ENCODE results near the gene G3BP2.
A peak's percentile ranks its signal among the peaks of the same experiment; 100 is the strongest.
"Not testable (repeated sequence)": the region's sequence is repeated elsewhere in the genome, so short reads cannot be mapped to it uniquely, and the experiment has no call there.

G3BP2 gene

DNA sequence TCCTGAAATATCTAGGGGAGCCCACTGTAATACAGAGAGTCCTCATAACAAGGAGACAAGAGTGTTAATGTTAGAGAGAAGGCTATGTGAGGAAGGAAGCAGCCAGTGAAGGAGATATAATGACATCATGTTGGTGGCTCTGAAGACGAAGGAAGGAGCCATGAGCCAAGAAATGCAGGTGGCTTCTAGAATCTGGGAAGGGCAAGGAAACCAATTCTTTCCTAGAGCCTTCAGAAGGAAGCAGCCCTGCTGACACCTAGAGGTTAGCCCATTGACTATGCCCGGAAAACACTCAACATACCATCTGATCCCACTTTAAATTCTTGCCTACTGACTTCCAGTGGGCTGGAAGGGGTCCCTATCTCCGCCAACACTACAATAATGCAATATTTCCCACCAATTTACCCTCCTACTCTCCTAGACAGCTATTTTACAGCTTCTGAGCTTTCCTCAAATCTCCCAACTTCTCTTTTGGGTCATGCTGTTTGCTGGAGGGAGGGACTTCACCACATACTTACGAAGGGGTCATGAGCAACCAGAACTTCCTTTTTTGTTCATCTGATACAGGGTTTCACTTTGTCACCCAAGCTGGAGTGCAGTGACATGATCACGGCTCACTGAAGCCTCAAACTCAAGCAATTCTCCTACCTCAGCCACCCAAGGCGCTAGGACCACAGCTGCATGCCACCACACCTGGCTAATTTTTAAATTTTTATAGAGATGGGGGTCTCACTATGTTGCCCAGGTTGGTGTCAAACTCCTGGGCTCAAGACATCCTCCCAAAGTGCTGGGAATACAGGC, 25.2 kb upstream of the G3BP2 start:
- H3K27me3 Mint-ChIP-seq = no peaks in the 10 kb centered on the region
- H3K4me3 Mint-ChIP-seq = peak overlapping the region; percentile 18
- H3K27ac Mint-ChIP-seq = peak overlapping the region; percentile 76
- peaks cover 42% of the 10 kb centered on the region for H3K4me1 Mint-ChIP-seq (ENCODE audit: low read depth)
- H3K9me3 Mint-ChIP-seq (ENCODE audit: low read depth) = no peaks in the 10 kb centered on the region
- H3K36me3 Mint-ChIP-seq = peaks cover 7% of the 10 kb centered on the region

DNA sequence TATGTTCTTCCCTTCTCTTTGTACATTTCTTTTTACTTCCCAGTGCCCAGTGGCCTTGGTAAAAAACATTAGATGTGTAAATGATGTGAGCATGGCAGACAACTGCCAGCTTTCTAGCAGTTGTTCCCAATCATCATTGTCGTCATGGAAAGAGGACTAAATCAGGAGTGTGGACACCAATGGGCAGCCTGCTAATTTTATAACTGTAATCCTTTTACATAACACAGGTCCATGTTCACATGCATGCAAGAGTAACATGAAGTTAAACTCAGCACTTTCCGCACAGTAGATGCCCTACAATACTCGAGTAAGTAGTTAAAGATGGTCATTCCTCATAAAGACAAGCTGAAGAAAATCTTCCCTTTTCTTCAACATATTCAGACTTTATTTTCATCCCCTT, 23.4 kb upstream of the G3BP2 start:
- Mint-ChIP-seq H3K36me3 (peaks cover 7% of the 10 kb centered on the region), H3K4me1 (ENCODE audit: low read depth) (peaks cover 42% of the 10 kb centered on the region), H3K9me3 (ENCODE audit: low read depth) (no peaks in the 10 kb centered on the region), H3K27me3 (no peaks in the 10 kb centered on the region), H3K4me3 (no peak overlapping the region), H3K27ac (no peak overlapping the region)

DNA sequence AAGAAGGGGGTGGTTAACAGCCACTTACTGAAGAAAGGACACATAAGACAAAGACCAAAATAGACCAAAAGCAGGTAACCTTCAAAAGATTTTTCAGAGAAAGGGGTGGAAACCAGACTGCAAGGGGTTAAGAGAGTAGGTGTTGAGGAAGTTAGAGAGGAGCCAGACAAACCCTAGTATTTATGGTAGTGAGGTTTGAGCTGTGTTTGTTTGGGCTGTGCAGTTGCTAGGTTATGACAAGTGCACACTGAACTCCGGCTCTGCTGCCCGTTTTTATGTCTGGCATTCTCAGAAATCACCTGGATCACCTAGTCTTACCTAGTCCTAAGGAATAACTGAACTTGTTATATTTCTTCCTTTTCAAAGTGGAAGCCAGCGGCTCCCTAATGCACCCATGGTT, 22.9 kb upstream of the G3BP2 start:
- Mint-ChIP-seq H3K27ac (peak overlapping the region; percentile 28), H3K9me3 (ENCODE audit: low read depth) (no peaks in the 10 kb centered on the region), H3K4me3 (peak overlapping the region; percentile 20), H3K36me3 (peaks cover 7% of the 10 kb centered on the region), H3K4me1 (ENCODE audit: low read depth) (peaks cover 42% of the 10 kb centered on the region), H3K27me3 (no peaks in the 10 kb centered on the region)

DNA sequence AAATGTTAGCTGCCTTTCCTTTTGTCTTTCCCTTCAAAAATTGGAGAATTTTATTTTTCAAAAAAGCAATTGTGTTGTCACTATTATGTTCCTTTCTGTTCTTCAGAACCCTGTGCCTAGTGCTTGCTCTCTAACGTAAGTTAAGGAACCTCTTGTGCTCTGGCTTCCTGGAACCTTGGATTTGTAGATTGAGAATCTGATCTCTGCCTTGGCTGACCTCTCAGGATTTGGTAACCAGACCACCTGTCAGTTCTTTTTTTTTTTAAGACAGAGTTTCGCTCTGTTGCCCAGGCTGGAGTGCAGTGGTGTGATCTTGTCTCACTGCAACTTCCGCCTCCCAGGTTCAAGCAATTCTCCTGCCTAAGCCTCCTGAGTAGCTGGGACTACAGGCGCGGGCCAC, 18.9 kb upstream of the G3BP2 start:
- H3K9me3 Mint-ChIP-seq (ENCODE audit: low read depth); H3K27ac Mint-ChIP-seq; H3K36me3 Mint-ChIP-seq; H3K4me3 Mint-ChIP-seq; H3K27me3 Mint-ChIP-seq: not testable (repeated sequence)
- peaks cover 35% of the 10 kb centered on the region for H3K4me1 Mint-ChIP-seq (ENCODE audit: low read depth)

DNA sequence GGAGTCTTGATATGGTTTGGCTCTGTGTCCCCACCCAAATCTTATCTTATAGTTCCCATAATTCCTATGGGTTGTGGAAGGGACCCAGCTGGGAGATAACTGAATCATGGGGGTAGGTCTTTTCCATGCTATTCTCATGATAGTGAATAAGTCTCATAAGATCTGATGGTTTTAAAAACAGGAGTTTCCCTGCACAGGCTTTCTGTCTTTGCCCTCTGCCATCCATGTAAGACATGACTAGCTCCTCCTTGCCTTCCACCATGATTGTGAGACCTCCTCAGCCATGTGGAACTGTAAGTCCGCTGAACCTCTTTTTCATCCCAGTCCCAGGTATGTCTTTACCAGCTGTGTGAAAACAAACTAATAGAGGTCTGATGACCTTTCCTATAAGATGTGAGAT, 13.9 kb upstream of the G3BP2 start:
- not testable (repeated sequence) for H3K9me3 Mint-ChIP-seq (ENCODE audit: low read depth); H3K36me3 Mint-ChIP-seq; H3K27me3 Mint-ChIP-seq
- H3K4me1 Mint-ChIP-seq (ENCODE audit: low read depth) = peaks cover 42% of the 10 kb centered on the region
- H3K27ac Mint-ChIP-seq = peak overlapping the region; percentile 61
- H3K4me3 Mint-ChIP-seq = peak overlapping the region; percentile 39

DNA sequence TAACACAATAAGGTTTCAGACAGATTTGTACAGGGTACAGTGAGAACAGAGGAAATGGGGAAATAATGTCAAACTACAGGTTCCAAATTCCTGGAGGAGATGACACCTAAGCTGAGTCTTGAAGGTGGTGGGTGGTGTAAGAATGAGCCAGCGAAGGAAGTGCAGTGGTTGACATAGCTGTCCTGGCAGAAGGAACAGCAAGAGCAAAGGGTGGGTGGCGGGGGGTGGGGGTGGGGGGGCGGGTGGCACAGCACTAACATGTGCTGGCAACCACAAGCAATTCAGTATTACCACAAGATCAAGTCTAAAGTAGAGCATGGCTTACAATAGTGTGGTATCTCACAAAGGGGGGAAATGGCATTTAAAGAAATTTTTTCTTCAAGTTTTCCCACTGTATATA, 13.1 kb upstream of the G3BP2 start:
- H3K4me3 Mint-ChIP-seq = peak overlapping the region; percentile 22
- no peaks in the 10 kb centered on the region for H3K9me3 Mint-ChIP-seq (ENCODE audit: low read depth)
- no peaks in the 10 kb centered on the region for H3K27me3 Mint-ChIP-seq
- H3K36me3 Mint-ChIP-seq = peaks cover 3% of the 10 kb centered on the region
- H3K27ac Mint-ChIP-seq = no peak overlapping the region
- peaks cover 45% of the 10 kb centered on the region for H3K4me1 Mint-ChIP-seq (ENCODE audit: low read depth)

DNA sequence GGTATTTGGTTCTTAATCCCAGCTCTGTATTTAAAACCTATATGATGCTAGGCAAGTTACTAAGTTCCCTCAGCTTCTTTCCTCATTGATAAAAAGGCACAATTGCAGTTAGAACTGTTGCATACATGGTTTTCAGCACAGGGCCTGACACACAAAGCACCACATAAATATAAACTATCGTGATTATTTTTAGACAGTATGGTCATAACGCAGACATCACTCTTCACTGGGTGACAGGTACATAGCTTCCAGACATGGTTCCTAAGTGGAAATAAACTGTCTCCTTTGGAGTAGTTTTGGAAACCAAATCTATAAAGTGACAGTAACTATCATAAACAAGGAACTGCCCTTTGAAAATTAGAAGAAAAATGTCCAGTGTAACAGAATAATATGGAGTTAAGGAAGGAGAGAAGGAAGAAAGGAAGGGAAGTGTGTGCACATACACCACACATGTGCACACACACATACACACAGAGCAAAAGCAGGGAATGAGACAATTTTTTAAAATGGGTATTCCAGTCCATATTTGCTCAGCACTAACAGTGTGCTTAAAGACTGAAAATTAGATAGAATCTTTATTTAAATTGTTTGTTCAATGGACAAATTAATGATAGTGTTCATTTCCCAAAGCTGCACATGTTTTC, 12.5 kb upstream of the G3BP2 start:
- Mint-ChIP-seq H3K36me3 (peaks cover 3% of the 10 kb centered on the region), H3K27ac (peak overlapping the region; percentile 10), H3K9me3 (ENCODE audit: low read depth) (no peaks in the 10 kb centered on the region), H3K4me1 (ENCODE audit: low read depth) (peaks cover 45% of the 10 kb centered on the region), H3K27me3 (no peaks in the 10 kb centered on the region), H3K4me3 (peak overlapping the region; percentile 1)

DNA sequence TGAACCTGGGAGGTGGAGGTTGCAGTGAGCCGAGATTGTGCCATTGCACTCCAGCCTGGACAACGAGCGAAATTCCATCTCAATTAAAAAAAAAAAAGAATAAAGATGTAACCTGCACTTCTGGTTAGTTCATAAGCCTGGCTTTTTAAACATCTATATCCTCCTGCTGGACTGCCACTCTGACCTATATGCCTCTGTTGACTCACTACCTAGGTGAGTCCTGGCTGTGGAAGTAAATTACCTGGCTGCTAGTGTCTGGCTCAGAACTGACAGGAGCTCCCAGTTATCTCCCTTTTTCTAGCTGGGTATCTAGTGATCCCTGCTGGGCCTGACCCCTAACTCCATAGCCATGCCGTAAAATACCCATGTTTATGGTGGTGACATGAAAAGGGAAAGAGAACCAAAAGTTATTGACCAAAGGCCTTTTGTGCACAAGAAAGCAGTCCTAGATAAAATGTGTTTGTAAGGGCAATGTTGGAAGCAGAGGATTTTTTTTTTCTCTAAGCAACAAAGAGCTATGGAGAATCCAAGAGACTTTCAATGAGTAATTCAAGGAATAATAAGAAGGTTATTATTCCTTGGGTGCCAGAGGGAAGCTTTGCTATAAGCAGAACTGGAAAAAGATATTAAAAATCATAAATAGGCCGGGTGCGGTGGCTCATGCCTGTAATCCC, 10.4 kb upstream of the G3BP2 start:
- Mint-ChIP-seq H3K27me3 (no peaks in the 10 kb centered on the region), H3K9me3 (ENCODE audit: low read depth) (no peaks in the 10 kb centered on the region), H3K4me1 (ENCODE audit: low read depth) (peaks cover 45% of the 10 kb centered on the region), H3K27ac (peak overlapping the region; percentile 80), H3K36me3 (peaks cover 3% of the 10 kb centered on the region), H3K4me3 (peak overlapping the region; percentile 20)

DNA sequence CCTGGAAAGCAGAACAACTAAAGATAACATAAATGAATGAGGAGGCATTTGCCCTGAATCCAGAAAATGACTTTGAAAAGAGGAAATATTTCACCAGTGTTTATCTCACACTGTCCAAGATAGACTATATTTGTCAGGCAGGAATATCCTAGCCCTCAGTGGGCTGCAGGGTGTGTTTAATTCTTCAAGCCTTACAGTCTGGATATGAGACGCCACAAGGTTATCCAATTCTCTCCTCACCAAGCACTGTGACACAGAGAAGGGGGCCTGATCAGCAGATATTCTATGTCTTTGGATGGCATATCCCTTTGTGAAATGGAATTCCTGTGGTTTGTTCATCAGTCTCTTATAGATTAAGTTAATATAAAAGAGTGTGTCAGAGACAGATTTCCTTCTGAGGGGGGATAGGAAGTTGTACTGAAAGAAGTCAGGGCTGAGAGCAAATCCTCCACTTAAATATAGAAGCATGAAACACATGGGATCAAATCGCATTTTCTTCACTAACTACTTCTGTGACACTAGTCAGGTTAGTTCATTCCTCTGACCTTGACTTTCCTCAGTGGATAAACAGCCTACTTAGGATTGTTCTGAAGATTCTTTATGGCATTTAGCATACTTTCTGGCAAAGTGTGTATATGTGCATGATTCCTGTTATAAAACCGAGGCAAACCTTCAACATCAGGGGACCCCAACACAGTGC, 6.8 kb upstream of the G3BP2 start:
- H3K4me3 Mint-ChIP-seq = no peak overlapping the region
- H3K27ac Mint-ChIP-seq = no peak overlapping the region
- peaks cover 18% of the 10 kb centered on the region for H3K4me1 Mint-ChIP-seq (ENCODE audit: low read depth)
- no peaks in the 10 kb centered on the region for H3K9me3 Mint-ChIP-seq (ENCODE audit: low read depth)
- no peaks in the 10 kb centered on the region for H3K27me3 Mint-ChIP-seq
- H3K36me3 Mint-ChIP-seq = peaks cover 3% of the 10 kb centered on the region

DNA sequence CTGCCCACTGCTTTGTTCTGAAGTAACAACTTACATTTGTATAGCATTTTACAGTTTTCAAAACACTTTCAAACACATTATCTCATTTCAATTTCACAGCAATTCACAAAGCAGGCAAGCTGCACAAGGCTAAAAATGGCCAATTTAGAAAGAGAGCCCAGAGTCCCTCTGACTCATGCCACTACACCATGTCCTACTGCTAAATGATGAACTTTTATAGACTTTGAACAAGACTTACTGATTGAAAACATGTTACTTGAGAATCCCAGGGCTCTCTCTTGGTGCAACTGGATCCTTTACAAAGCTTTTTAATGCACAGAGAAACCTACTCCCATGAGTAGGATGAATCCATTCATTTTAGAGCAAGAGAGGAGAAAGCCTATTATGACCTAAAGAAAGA, 5.8 kb upstream of the G3BP2 start:
- Mint-ChIP-seq H3K36me3 (peaks cover 3% of the 10 kb centered on the region), H3K9me3 (ENCODE audit: low read depth) (no peaks in the 10 kb centered on the region), H3K27me3 (no peaks in the 10 kb centered on the region), H3K4me3 (no peak overlapping the region), H3K27ac (no peak overlapping the region), H3K4me1 (ENCODE audit: low read depth) (peaks cover 21% of the 10 kb centered on the region)

DNA sequence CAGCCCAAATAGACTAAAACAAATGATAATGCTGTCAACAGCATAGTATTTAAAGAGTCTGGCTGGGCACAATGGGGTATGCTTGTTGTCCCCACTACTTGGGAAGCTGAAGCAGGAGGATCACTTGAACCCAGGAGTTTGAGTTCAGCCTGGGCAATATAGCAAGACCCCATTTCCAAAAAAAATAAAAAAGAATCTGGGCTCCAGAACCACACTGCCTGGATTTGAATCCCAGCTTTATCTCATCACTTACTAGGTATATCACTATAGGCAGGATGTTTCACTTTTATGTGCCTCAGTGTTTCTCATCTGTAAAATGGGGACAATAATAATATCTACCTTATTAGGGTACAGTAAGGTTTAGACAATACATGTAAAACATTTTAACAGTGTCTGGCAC, 5.3 kb upstream of the G3BP2 start:
- H3K4me3 Mint-ChIP-seq = no peak overlapping the region
- no peaks in the 10 kb centered on the region for H3K9me3 Mint-ChIP-seq (ENCODE audit: low read depth)
- peaks cover 21% of the 10 kb centered on the region for H3K4me1 Mint-ChIP-seq (ENCODE audit: low read depth)
- H3K27ac Mint-ChIP-seq = no peak overlapping the region
- H3K27me3 Mint-ChIP-seq = no peaks in the 10 kb centered on the region
- H3K36me3 Mint-ChIP-seq = no peaks in the 10 kb centered on the region

DNA sequence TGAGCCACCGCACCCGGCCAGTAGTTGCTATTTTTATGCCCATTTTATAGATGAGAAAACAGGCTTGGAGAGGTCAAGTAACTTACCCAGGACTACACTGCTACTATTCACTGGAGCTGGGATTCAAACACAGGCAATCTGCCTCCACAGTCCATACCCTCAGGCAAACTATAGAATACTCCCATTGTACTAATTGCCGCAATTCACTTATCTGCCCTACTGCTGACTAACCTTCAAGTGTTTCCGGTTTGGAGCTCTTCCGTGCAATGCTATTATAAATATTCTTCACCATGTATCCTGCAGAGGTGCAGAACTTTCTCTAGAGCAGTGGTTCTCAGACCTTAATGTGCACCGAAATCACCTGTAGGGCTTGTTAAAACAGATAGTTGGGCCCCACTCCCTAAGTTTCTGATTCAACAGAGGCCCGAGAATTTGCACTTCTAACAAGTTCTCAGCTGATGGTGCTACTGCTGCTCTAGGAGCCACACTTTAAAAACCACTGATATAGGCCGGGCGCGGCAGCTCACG, 1.9 kb upstream of the G3BP2 start:
- Mint-ChIP-seq H3K4me3 (no peak overlapping the region), H3K4me1 (ENCODE audit: low read depth) (peaks cover 25% of the 10 kb centered on the region)

DNA sequence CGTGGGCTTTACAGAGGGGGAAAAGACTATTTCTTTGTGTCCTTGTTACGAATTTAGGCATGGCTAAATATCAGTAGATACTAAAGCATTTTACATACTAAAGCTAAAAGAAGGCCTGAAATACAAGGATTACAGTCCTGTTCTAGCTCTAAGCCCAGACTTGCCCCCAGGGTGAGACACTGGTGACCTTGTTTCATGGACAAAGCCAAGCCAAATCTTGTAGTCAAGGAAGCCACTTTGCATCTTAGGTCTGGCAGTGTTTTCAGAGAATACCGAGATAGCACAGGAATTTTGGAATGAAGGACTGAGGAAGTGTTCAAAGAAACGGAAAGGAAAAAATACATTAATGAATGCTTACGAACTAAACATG, 733 bp upstream of the G3BP2 start:
- Mint-ChIP-seq H3K27me3 (no peaks in the 10 kb centered on the region), H3K27ac (peak overlapping the region; percentile 99), H3K4me1 (ENCODE audit: low read depth) (peaks cover 34% of the 10 kb centered on the region), H3K36me3 (no peaks in the 10 kb centered on the region), H3K9me3 (ENCODE audit: low read depth) (no peaks in the 10 kb centered on the region), H3K4me3 (peak overlapping the region; percentile 98)

More for the DNA sequence above, 1.9 kb upstream of the G3BP2 start:
- Mint-ChIP-seq H3K27ac (peak overlapping the region; percentile 54), H3K9me3 (ENCODE audit: low read depth) (no peaks in the 10 kb centered on the region), H3K27me3 (no peaks in the 10 kb centered on the region), H3K36me3 (no peaks in the 10 kb centered on the region)

DNA sequence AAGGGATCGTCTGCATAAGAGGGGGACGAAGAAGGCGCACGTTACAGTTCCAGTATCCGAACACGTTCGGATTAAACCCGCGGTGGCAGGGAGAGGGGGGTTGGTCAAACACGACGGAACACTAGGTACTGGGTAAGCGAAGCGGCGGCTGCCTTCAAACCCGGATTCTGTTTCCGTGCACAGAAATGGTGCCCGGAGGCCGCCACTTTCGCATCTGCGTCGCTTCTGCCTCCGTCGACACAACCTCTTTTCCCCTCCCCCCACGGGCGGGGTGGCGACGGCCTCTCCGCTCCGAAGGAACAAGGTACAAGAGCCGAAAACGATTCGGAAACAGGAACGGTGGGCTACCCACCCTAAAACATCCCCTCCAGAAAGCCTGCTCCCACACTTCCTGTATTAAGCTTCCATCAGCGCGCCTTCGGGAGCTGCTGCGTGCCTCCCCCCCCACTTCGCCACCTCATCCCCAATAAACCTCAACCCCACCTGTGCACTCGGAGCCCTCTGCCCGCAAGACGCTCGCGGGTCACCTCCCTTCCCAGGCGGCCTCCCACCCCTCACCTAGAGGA, 667 bp downstream of the G3BP2 start:
- no peaks in the 10 kb centered on the region for H3K9me3 Mint-ChIP-seq (ENCODE audit: low read depth)
- no peaks in the 10 kb centered on the region for H3K27me3 Mint-ChIP-seq
- peaks cover 48% of the 10 kb centered on the region for H3K4me1 Mint-ChIP-seq (ENCODE audit: low read depth)
- H3K27ac Mint-ChIP-seq = peak overlapping the region; percentile 99
- peak overlapping the region; percentile 98 for H3K4me3 Mint-ChIP-seq
- no peaks in the 10 kb centered on the region for H3K36me3 Mint-ChIP-seq
